Kidney tubule cell (primary cell): Measurements from ENCODE around the gene TRIM33.
"Not testable (repeated sequence)": the region's sequence is repeated elsewhere in the genome, so short reads cannot be mapped to it uniquely, and the experiment has no call there.

ENCODE experiments used
- DNase-seq: peaks from one replicate; pipeline ENCODE4 v3.0.0-alpha.2; 2018; ENCODE audit warnings: low spot score

Gene TRIM33

GRCh38 chr1:114397601-114398000, 113.4 kb downstream of the TRIM33 start:
- DNase-seq: no peak

- DNase-seq: no peak
These were observed 115.1 kb downstream of the TRIM33 start for GRCh38 chr1:114395863-114396262.

DNA sequence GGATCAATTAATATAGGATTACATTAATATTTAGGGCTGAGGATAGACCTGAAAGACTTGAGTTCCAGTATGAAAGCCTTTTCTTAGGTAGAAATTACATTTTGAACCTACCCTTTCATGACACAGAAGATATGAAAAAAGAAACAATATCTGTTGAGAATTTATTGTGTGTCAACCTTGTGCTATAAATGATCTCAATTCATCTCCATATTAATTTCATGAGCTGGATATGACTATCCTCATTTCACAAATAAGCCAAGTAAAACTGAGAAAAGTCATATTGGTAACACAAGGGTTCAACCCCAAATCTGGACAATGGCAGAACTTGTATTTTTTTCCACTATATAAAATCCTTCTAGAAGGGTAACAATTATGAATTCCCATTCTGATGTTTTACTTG, 120.0 kb downstream of the TRIM33 start:
- DNase-seq: no peak

- DNase-seq: no peak
These were observed 120.6 kb downstream of the TRIM33 start for GRCh38 chr1:114390361-114390760.

GRCh38 chr1:114388432-114389003, 122.5 kb downstream of the TRIM33 start:
- DNase-seq: no peak

DNA sequence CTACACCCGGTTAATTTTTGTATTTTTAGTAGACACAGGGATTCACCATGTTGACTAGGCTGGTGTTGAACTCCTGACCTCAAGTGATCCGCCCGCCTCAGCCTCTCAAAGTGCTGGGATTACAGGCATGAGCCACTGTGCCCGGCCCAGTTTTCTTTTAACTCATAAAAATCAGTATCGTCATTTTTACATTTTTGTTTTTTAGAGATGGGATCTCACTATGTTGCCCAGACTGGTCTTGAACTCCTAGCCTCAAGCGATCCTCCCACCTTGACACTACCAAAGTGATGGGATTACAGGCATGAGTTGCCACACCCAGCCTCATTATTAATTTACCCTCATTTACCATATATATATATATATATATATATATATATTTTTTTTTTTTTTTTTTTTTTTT, 123.4 kb downstream of the TRIM33 start:
- not testable (repeated sequence) for DNase-seq

DNA sequence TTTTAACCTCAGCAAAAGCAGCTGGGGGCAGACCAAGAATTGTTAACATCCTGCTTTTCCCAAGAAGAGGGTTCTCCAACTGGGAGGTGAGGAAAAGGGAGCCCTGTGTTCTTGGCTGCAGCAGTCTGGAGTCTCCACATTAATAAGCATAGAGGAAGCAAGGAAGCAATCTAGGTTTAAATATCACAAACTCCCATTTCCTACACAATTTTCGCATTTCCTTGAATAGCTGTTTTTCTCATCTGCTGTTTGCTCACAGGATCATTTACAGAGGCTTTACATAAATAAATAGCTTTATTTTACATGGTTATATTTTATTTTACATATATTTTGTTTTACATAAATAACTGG, 124.0 kb downstream of the TRIM33 start:
- no peak for DNase-seq

GRCh38 chr1:114386129-114387009, 124.6 kb downstream of the TRIM33 start:
- DNase-seq: no peak

DNA sequence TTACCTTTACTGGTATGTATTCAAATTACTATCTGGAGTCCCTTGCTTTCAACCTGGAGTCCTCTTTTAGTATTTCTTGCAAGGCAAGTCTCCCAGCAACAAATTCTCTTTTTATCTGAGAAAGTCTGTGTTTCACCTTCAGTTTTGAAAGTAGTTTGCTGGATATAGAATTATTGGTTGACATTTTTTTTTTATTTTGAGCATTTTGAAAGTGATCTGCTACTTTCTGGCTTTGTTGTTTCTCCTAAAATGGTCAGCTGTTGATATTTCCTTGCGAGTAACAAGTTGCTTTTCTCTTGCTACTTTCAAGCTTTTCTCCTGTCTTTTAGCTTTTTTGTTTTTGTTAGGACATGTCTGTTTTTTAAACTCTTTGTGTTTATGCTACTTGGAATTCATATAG, 126.1 kb downstream of the TRIM33 start:
- no peak for DNase-seq

DNA sequence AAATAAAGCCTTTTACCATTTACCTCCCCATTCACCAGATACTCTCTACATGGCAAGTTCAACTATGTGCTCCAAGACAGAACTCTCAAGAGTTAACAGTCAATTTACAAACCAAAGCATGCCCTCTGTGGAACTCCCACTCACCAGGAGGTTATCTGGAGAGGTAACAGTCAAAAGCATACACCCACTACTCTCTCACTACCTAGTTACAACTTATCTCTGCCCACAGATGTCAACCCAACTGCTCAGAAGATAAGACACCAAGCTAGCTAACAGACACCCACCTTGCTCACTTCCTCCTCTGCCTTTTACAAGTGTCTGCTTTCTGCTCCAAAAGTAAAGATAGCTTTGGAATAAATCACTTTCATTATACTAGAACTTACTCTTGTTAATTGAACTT, 131.0 kb downstream of the TRIM33 start:
- no peak for DNase-seq

- DNase-seq: no peak
These were observed 131.6 kb downstream of the TRIM33 start for GRCh38 chr1:114379358-114379757.

- no peak for DNase-seq
These were observed 133.6 kb downstream of the TRIM33 start for GRCh38 chr1:114377356-114377755.

GRCh38 chr1:114369930-114370329, 141.1 kb downstream of the TRIM33 start:
- no peak for DNase-seq

DNA sequence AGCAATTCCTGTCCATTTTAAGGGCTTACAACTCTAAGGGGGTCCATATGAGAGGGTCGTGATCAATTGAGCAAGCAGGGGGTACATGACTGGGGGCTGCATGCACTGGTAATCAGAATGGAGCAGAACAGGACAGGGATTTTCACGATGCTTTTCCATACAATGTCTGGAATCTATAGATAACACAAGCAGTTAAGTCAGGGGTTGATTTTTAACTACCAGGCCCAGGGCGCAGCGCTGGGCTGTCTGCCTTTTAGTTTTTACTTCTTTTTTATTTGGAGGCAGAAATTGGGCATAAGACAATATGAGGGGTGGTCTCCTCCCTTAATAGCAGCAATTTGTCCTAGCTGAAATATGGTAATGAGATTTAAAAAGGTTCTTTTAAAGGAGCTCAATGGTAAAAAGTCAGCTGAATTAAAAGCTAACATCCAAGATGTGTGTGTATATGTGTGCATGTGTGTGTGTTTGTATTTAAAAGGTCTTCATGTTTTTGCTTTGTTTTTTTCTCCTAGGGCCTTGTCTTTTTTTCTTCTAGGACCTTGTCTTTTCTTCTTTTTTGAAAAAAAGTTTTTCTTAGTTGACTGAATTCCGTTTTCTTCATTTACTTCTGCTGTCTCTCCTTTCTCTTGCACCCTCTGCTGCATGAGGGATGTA, 141.6 kb downstream of the TRIM33 start:
- not testable (repeated sequence) for DNase-seq

- DNase-seq: no peak
These were observed 142.3 kb downstream of the TRIM33 start for GRCh38 chr1:114368560-114369255.

- no peak for DNase-seq
These were observed 143.2 kb downstream of the TRIM33 start for GRCh38 chr1:114367810-114368209.

DNA sequence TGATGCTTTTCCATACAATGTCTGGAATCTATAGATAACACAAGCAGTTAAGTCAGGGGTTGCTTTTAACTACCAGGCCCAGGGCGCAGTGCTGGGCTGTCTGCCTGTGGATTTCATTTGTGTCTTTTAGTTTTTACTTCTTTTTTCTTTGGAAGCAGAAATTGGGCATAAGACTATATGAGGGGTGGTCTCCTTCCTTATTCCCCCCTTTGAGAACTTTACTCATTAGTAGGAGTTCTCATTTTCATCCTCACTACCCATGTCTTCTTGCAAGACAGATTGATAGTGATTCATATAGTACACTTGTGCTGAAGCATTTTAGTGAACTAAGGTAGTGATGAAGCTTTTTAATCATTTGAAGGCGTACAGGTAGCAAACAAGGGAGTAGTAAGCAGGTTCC, 147.8 kb downstream of the TRIM33 start:
- not testable (repeated sequence) for DNase-seq

GRCh38 chr1:114359791-114360190, 151.2 kb downstream of the TRIM33 start:
- DNase-seq: no peak

- DNase-seq: no peak
These were observed 155.8 kb downstream of the TRIM33 start for GRCh38 chr1:114355240-114355639.

DNA sequence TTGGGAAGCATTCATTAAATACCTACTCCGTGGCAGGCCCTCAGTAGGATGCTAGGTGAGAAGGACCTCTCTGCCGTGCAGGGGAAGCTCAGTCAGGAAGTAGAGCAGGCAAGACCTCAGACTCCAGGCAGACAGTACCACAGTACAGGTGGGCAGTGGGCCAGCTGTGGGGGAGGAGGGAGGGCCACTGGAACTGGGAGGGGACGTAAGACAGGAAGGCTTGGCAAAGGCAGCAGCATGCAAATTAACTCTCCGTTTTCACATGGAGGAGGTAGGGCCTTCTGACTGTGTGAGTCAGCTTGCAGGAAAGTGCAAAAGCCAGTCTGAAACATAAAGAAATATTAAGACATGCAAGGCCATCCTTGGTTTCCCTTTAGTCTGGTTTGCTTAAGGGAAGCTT, 157.7 kb downstream of the TRIM33 start:
- peak; percentile 70 for DNase-seq

- no peak for DNase-seq
These were observed 158.2 kb downstream of the TRIM33 start for GRCh38 chr1:114352797-114353196.

- no peak for DNase-seq
These were observed 160.1 kb downstream of the TRIM33 start for GRCh38 chr1:114350731-114351445.
